ENCODE measurements around the gene IMP4.

Gene IMP4

DNA sequence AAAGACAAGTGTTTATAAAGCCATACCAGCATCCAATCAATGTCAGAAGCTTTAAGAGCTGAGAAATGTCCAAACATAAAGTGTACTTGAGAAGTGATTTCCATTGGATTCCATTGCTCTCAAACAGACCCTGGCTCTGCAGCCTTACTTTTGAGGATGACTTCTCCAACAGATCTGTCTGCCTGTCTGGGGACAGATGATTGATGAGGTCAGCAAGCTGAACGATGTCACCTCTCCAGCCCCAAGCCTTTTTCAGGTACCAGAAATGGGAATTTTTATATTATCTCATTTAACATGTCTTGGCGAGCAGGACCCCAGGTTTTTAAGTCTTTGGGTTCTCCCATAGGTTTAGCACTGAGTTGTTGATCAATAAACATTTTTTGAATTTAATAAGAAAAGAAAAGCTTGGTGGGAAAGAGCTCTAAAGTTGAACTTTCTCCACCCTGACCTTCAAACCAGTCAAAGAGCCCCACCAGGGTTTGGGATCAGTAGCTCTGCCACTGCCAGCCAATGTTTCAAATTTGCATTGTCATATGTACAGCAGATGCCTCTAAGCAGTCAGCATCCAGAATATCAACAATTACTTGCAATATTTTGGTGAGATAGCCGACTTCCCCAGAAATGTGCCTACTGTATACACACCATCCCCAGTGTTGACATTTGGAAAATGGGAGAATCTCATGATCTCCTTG, 35.7 kb downstream of the IMP4 start:
- DNase-seq (ENCODE audit: low read depth), result no peak

DNA sequence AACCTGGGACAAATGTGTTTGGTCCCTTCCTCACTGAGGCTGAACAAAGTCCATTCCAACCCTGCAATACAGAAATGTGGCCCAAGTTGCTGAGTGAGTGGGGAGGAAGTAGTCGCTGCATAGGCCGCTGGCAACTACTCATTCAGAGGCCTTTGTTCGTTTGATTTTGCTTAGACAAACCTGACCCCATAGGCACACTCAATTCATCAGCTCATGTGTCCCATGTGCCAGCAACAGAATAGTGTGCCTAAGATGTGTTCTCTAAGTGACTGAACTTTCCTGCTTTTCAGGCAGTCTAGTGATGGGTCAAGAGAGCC, 36.2 kb downstream of the IMP4 start:
- no peak for DNase-seq (ENCODE audit: low read depth)

DNA sequence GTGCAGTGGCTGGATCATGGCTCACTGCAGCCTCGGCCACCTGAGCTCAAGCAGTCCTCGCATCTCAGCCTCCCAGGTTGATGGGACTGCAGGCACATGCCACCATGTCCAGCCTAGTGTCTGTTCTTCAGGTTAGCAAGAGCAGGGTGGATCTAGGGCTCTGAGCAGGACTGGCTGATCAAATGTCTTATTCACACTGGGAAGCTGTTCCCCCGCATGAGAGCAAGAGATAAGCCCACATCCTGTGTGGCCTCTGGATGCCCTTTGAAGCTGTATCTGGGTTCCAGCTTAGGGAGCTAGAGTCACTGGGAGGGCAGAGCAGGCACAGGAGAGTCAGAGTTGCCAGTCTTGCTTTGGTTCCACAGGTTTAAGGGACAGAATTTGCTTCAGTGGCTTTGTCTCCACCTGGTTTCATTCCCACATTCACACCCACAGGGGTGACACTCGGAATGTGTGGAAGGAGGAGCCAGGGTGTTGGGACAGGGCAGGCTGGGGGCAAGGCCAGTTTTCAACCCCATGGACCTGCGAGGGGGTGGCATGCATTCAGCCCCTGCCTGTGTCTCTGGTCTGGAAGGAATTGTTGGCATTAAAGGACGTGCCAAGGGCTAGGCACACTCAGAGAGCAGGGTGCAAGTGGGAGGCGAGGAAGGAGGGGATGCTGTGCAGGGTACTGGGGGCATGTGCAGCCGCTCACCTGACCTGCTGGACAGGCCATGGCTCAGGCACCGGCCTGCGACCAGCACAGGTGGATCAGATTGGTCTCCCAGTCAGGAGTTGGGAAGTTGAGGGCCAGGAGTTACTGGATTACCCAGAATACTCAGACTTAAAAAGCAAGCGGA, 37.6 kb downstream of the IMP4 start:
- no peak for DNase-seq (ENCODE audit: low read depth)

DNA sequence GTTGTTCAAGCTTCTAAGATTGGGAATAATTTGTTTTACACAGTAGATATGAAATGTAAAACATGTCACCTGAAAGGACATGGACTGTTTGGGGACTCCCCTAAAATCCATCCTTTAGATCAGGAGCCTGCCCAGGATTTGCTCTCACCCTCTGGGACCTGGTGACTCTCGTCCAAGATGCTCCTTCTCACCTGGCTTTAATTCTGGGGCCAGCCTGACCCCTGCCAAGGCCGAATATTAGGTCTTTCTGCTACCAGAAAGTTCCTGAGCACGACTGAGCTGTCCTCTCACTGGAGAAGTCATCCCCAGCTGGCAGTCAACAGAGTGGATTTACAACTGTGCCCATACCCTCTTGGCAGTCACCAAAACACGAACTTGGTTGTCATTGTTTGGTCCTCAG, 38.4 kb downstream of the IMP4 start:
- DNase-seq (ENCODE audit: low read depth), result no peak

DNA sequence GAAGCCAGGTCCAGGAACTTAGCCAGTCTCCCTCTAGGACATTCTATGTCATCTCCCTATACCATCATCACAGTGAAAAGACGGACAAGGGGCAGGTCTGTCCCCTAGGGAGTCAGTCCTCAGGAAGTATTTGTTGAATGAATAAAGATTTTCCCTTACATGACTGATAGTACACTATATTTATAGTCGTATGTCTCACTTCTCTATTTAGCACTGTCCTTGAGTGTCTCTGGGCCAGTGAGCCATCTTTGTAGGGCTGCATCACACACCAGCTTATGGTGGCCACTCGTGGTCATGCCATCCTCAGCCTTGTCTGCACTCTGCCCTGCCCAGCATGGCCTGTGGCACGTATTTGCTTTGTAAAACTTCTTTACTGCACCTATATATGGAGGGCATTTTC, 38.9 kb downstream of the IMP4 start:
- no peak for DNase-seq (ENCODE audit: low read depth)

DNA sequence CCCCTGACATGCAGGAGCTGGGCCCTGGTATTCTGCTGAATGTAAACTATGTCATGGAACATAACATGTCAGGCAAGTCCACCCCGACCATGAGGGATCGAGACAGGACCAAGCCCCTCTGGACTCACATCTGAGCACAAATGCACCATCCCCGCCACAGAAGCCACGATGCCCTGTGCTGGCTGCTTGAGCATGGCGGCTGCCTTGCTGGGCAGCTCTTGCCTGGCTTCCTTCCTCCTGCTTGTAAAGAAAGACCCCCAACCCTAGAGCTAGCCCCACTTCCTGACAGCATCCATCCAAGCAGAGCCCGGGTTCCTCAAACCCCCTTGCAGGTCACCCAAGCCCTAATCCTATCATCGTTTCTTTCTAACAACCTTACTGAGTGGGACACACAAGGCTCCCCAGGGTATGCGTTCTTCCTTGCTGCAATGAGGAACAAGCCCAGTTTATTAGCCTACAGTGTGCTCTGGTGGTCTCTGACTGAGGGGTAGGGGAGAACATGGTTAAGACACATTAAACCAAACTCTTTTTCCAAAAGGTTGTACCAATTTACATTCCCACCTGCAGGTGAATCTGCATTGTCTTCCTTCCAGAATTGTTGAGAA, 39.7 kb downstream of the IMP4 start:
- DNase-seq (ENCODE audit: low read depth), result no peak

DNA sequence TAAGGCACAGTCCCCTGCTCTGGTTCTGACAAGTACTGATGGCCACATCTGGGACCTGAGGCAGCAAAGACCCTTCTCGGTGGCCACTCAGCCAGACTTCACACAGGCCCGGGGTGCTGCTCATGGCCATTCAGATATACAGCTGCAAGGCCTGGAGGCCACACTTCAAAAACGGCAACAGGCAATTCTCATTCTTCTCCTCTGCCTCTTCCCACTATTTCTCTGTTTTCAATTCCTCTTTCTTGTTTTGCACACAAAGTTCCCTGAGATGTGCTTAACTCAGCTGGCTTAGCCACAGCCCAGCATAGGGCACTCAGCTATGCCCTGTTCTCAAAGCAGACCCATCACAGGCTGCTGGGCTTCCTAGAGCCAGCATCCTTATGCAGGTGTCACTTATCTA, 43.0 kb downstream of the IMP4 start:
- no peak for DNase-seq (ENCODE audit: low read depth)

DNA sequence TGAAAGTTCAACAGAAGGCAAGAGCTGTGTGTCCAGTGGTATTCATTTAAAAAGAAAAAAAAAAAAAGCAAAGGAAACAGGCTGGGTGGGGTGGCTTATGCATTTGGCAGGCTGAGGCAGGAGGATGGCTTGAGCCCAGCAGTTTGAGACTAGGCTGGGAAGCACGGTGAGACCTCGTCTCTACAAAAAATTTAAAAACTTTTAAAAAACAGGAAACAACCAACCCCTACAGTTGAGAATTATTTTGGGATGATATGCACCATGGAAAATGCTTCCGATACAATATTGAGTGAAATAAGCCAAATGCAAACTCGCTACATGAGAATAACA, 44.3 kb downstream of the IMP4 start:
- DNase-seq (ENCODE audit: low read depth), result no peak

DNA sequence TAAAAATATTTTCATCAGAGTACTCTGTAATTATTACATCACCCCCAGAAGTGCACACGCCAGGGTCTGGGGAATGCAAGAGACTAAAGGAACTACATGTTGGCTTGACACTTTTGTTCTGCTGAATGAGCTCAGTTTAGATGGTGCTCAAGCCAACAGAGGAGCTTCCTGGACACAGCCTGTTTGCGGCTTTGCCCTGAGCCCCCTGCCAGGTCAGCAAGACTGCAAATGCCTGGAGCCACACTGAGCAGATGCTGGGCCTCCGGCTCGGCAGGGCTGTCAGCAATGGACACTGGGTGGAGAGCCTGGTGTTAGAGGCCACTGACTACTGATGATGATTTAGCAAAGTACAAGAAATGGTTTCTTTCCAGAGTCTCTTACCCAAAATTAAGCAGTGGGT, 45.1 kb downstream of the IMP4 start:
- no peak for DNase-seq (ENCODE audit: low read depth)

DNA sequence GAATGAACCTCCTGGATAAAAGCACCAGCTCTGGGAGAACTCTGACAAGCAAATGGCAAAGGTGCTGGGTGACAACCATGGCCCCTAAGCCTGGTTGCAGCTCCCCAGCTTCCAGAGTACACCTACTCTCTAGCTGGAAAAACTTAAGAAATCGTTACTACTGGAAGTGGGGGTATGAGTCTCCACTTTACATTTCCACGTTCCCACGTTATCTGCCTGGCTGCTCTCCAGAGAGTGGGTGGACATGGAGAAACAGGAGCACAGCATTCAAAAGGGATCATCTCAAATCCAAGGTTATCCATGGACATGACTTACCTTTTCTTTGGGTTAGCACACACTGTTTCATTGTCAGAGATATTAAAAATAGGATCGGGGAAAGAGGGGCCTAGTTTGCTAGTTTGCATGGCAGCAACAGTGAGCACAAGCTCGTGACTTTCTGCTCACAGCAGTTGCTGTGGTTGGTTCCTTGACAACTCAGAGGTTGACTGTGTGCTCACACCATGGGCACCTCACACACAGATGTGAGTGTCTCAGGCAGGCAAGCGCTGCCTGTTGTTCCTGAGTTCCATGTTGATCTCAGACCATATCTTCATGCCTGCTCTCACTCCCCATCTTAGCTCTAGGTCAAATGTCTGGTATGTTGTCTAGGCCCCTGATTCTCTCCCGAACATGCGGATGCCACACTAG, 45.7 kb downstream of the IMP4 start:
- no peak for DNase-seq (ENCODE audit: low read depth)

DNA sequence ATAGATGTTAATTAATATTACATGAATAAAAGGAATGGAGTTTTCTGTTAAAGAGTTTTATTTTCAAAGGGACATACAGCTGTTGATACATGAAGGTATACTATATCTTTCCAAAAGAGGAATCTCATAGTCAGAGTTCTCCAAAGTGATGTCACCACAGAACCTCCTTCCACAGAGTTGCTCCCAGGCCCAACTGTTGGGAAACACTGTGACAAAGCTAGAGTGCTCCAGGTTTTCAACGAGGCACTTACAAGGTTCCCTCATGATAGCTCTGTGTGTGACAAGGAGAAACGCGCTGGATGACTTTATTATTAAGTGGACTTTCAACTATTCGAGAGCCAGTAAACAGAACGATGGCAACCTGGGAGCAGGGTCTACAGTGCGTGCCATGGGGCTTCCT, 46.7 kb downstream of the IMP4 start:
- no peak for DNase-seq (ENCODE audit: low read depth)

DNA sequence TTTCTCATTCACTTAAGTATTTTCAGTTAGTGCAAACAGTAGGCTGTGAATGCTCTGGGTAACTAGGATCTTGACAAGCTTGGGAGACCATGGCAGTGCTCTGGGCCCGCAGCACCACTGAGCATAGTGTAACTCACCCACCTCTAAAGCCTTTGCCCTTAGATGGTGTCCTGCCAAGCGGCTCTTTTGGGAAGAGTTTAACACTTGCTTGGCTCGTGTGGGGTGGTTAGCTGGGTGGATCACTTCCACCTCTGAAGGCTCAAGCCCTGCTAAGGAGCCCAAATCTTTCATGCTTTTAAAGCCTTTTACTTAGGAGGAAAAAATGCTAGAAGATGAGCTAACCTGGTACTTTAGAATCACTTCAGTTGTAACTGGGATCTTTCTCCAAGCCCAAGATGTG, 47.1 kb downstream of the IMP4 start:
- DNase-seq (ENCODE audit: low read depth), result no peak

DNA sequence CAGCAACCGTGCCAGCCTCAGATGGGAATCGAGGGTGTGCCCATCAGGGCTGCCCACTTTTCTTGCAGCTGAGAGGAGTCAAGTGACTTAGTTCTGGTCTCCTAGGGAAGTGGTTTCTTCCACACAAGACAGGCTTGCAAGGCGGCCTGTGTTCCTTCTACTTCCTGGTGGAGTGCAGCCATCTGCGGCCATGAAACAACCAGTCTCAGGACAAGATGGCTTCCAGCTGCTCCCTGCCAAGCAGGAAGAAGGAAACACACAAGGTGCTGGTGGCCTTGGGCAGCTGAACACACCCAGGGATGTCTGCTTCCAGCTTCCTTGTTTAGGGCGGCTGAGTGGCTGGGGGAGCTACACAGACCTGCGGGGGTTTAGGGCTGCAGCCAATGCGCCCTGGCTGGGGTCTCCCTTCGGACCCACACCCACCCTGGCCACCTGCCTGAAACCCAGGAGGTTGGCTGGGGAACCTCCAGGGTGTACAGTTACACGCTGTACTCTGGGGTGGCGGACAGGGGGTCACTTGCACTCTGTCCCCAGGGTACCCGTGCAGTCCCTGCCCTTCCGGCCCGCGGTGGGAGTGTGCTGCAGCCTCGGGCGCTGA, 47.9 kb downstream of the IMP4 start:
- no peak for DNase-seq (ENCODE audit: low read depth)

DNA sequence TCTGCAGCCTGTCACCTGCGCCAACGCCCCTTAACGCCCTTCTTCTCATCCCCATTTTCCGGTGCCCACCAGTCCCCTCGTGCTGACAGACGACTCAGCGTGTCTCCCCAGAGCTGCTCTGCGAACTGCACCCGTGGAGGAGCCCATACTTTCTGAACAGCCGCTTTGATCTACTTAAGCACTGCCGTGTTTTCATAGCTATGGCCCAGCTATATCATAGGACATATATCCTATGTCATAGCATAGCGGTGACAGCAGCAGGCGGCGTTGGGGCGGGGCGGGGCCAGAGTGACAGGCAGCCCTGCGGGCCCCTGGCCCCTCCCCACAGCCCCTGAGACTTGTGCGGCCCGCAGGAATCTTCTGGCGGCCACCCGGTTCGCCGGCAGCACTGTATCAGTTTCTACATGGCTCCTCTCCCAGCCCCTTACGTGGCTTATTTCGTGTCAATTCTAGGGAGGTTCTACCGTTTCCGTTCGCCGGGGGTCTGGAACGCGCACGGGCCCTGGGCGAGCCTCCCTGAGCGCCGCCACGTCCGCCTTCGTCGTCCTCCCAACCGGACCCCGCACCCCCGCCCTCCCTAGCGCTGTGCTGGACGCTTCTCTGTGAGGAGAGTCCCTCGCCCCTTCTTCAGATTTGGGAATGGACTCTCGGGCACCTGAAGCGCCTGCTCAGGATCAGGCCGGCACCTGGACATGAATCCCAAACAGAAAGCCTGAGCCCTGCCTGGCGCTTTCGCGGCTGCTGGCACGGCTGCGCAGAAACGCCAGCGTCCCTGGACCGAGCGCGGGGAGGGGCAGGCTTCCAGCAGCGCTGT, 48.6 kb downstream of the IMP4 start:
- DNase-seq (ENCODE audit: low read depth), result peak; percentile 60

DNA sequence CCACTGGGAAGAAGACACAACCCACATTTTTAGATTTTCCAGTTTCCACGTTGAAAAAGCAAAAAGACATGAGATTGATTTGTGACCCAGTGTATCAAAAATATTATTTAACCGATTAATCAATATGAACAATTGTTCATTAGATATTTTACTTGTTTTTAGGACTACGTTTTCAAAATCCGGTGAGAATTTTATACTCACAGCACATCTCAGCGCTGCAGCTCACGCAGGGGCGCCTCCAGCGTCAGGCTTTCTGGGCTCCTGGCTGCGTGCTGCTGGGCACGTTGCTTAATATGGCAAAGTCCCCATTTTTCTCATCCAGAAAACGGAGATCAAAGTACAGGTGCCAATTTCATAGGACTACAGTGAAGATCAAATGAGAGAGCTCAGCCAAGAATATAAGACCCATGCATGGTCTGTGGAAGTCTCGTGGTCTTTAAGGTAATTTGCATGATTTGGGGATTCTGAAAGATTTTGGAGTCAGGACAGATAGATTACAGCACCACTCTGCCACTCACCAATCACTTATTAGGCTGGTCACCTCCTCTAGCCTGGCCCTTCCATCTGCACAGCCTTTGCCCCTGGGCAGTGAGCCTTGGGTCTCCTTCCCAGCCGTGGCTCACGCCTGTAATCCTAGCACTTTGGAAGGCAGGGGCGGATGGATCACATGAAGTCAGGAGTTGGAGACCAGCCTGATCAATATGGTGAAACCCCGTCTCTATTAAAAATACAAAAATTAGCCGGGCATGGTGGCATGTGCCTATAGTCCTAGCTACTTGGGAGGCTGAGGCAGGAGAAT, 49.4 kb downstream of the IMP4 start:
- DNase-seq (ENCODE audit: low read depth), result no peak

DNA sequence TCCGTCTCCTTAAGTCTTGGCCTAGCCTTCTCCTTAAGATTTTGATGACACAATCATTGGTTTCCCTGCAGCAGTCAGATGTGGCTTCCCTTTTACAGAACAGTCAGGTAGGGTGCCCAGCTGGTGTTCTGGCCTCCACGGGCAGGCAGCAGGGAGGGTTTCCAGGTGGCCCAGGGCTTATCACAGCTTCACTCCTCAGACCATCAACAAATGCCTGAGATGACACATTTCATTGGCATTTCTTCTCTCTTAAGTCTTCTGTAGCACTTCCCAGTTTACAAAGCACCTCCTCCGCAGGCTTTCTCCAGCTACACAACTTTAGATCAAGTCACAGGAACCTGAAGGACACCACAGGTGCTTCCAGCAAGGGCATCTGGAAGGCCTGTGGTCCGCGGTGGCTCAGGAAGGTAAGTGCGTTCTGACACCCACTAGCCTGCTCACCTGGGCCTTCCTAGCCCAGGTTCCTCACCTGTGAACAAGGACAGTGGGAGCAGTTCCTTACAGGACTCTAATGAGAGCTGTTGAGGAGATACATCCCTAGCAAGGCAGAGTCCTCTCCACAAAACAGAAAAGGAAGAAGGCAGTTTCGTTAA, 50.7 kb downstream of the IMP4 start:
- no peak for DNase-seq (ENCODE audit: low read depth)

All from stimulated activated CD8-positive, alpha-beta memory T cell treated with anti-CD3 and anti-CD28 coated beads, Interleukin-4, amount 100 ng/mL, for 24 hours (primary cell).